ENCODE results near the gene FBXL12.
"Not testable (repeated sequence)": the region's sequence is repeated elsewhere in the genome, so short reads cannot be mapped to it uniquely, and the experiment has no call there.

Gene FBXL12

DNA sequence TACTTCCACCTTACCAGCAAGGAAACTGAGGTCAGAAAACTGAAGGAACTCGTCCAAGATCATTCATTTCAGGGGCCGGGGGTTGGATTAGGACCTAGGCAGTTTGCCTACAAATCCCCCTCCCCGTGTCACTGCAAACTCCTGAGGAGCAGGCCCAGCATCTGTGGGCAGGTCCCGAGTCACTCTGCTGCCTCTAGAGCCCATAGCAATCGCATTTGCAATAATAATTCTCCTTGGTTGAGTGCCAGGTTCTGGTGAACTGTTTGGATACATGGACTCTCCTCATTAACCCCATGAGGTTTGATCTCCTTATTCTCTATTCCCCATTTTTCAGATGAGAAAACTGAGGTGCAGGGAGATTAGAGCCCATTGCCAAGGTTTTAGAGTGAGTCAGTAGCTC lies 17.1 kb upstream of the FBXL12 start:
- FAIRE-seq, result no peak

DNA sequence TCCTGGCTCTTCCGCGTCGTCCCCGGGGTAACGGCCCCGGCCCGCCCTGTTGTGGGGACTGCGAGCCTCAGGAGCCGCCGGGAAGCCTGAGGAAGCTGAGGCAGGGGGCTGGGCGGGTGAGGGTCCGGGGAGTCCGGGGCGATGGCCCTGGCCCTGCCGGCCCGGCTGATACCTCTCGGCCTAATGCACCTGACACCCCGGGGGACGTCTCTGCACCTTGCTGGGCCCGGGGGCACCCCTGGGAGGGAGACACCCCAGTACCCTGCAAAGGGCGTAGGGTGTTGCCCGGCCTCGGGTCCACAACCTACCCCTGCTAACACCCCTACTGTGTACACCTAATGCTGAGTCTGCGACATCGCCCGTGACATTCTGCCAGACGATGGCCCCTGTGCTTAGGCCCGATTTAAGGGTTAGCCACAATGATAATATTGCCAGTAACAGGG lies 16.6 kb upstream of the FBXL12 start:
- no peak for FAIRE-seq

DNA sequence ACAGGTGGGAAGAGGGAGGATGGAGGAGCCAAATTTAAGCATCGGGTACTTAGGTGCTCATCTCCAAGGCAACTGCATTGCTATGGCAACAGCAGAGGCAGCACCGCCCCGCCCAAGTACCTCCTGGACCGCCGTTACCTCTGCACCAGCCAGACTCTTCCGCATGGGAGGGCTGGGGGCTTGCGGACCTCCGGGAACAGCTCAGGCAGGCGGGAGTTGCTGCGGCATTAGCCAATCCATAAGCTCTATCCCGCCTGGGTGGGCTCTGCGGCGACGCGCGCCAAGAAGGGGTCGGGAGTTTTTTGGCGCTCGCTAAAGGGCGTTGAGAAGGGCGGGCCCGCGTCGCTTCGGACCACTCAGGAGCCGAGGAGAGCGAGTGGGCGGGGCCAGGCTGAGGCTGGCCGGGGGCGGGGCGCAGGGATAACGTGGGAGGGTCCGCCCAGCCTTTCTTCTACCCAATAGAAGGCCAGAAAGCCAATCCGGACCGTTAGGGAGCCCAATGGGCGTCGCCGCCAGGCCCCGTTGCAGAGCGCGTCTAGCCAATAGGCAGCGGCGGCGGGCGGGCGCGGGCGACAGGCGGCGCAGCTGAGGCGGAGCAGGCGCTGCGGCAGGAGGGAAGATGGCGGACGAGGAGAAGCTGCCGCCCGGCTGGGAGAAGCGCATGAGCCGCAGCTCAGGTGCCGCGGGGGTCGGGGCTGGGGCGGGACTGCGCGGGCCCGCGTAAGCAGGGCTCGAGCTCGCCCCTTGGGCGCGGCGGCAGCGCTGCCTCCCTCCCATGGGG lies 16.0 kb upstream of the FBXL12 start, which contains the start of gene PIN1:
Gene PIN1, plus strand, starts transcription at position 593 of the 781 bp plus-strand sequence. Its CDS starts 27 bp downstream, at position 620.
- FAIRE-seq, result peak; percentile 51

DNA sequence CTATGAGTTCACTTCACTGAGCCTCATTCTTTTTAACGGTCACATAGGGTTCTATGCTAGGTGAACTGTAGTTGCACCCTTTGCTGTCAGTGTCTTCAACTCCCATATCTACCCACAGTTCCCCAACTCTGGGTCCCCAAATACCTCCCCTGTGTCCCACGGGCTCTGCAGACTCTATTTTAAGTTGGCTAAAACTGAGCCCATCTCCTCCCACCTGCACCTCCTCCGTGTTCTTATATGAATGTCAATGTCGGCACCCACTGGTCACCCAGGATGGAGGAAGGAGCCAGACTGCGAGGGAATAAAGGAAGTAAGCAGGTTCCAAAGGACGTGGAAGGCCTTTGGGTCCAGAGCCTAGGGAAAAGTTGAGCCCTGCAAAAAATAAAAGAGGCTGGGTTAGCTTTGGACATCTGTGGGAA lies 15.4 kb upstream of the FBXL12 start:
- no peak for FAIRE-seq

DNA sequence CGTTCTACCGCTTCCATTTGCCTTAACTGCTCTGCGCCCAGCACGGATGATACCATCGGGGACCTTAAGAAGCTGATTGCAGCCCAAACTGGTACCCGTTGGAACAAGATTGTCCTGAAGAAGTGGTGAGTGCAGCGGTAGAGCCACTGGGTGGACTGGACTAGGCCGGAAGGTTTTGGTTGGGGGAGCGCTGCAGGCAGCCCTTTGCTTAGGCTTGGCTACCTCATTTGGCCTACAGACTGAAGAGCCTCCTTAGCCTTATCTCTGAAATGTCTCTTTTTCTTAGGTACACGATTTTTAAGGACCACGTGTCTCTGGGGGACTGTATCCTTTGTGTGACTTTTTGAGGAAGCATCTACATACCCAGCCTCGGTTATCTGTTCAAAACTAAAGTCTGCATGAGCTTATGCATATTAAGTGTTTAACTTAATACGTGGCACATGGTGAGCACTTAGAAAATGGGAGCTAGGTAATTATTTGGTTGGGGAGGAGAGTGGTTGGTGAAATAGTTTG lies 9.7 kb upstream of the FBXL12 start:
- no peak for FAIRE-seq

DNA sequence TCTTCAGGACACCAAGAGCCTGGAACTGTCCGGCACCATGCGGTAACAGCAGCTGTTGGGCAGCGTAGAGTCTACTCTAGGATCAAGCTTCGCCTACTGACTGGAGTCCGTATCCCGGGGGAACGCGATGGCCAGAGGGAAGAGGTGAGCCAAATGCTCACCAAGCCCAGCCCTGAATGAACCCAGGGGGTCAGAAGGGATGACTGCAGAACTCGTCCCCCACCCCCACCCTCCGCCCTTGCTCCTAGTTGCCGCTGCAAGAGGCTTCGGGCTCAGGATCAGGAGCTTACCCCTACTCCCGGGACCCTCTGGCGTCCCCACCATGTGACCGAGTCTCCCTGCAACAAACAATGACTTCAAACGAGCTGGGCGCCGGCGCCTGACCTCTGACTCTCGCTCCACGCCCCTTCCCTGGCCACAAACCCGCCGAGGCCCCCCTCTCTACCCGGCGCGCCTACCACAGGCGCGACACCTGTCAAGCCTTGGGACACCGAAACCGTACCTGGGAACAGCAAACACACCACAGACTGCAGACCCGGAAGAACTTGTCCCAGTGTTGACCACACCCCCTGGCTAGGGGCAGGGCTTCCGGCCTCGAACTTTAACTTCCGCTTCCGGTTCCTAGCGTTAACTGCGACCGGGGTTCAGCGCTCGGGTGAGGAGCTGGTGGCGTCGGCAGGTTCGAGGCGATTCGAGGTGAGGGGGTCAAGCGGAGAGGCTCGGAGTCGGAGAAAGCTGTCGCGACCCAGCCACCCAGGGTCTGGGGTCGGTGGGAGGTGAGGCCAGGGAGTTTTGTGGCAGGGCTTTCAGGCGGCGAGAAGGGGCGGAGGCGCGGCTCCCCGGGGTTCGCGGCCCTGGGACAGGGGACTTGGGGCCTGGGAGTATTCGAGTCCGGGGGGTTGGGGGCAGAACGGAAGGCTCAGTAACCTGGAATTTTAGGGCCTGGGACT lies 8.7 kb upstream of the FBXL12 start, which contains the start of gene UBL5:
Gene UBL5, plus strand, starts transcription at position 630 of the 950 bp plus-strand sequence. CDS start 420 bp downstream, outside the sequence.
- FAIRE-seq, result peak; percentile 94

DNA sequence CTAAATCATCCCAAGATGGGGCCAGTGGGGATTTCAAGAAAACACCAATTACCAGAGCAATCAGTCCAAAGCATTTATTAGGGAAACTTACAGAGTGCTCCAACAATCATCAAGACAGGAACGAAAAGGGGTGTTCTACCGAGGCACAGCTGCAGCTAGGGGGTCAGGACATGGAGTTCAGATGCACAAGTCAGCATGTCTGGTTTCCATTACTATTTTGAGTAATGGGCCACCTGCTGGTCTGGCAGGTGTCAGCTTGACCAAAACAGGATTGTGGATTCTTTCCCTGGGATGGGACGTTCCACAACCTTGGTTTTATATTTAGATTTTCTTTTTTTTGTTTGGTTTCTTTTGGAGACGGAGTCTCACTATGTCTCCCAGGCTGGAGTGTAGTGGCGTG lies 4.9 kb upstream of the FBXL12 start:
- FAIRE-seq, result no peak

DNA sequence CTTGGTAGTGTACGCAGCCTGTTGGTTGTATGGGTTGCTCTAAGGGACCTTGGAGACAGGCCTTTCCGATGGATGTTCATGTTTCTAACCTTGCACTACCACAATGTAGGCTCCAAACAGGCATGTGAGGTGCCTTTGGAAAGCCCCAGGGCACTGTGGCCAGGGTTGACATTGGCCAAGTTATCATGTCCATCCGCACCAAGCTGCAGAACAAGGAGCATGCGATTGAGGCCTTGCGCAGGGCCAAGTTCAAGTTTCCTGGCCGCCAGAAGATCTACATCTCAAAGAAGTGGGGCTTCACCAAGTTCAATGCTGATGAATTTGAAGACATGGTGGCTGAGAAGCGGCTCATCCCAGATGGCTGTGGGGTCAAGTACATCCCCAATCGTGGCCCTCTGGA lies 1.2 kb upstream of the FBXL12 start:
- FAIRE-seq, result not testable (repeated sequence)

DNA sequence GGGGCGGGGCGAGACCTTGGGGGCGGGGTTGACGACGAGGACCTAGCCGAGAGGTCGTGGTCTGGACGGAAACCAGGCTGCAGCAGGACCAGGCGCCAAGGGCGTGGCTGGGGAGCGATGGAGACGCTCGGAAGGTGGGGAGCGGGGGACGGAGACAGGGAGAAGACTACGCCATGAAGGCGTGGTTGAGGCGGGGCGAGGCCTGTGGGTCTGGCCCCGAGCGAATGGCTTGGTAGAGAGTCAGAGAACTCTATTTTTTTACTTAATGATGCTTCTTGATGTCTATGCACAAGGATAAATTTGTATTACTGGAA lies 674 bp upstream of the FBXL12 start:
- no peak for FAIRE-seq

DNA sequence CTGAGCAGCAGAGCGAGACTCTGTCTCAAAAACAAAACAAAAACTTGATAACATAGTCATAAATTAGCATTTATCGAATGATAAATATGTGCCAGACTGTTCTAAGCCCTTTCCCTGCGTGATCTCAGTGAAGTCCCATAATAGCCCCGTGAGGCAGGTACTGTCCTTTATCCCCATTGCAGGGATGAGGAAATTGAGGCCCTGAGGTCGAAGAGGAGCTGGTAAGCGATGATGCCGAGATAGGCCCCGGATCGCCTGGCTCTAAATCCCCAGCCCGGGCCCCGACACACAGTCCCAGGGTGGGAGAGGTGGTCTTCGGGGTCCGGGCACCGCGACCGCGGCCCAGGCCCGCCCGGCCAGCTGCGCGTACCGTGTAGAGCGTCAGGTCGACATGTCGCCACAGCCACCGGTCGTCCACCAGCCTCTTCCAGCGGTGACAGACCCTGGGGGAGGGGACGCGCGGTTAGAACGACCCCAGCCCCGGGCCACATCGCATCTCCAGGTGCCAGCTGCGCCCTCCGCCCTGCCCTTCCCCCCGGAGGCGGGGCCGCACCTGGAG lies 625 bp downstream of the FBXL12 start:
- FAIRE-seq, result no peak

DNA sequence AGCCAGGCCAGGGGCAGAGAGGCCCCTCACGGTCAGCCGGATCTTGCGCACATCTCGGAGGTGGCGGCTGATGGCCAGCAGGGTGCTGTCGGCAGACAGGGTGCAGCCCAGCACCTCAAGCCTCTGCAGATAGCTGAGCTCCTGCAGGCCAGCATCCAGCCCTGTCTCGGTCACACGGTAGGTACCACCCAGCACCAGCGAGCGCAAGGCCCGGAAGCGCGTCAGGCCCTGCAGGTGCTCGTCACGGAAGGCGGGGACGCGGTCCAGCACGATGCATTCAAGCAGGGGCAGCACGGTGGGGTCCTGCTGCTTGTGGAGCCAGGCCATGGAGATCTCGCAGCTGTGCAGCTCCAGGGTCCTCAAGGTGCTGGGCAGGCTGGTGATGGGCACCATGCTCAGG lies 7.7 kb downstream of the FBXL12 start:
- FAIRE-seq, result no peak

DNA sequence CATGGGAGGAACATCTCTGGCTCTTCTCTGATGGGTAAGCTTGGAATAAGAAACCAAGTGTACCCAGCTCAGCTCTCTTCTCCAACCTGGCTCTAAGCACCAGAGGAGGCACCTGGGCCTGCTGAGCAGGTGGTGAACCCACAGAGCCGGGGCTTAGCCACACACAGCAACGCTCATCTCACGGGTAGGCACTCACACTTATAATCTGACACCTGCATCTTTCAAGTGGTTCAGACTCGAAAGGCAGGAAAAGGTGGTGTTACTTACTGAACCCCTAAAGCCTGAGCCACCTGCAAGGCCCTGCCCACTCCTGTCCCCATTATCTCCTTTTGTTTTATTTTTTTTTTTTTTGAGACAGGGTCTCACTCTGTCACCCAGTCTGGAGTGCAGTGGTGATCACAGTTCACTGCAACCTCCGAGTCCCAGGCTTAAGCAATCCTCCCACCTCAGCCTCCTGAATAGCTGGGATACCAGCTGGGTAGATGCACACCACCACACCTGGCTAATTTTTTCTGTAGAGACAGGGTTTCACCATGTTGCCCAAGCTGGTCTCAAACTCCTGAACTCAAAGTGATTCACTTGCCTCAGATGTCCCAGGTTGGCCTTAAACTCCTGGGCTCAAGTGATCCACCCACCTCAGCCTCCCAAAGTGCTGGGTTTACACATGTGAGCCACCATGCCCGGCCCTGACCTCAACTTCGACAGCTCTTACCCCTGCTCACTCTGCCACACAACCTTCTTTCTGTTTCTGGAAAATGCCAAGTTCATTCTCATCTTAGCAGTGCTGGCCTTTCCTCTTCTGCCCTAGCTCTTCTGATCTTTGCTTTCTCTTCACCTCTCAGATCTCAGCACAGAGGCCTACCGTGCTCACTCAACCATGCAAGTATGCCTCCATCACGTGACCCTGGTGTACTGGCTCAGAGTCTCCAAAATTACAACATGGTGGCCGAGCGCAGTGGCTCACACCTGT lies 9.7 kb downstream of the FBXL12 start:
- FAIRE-seq, result no peak

DNA sequence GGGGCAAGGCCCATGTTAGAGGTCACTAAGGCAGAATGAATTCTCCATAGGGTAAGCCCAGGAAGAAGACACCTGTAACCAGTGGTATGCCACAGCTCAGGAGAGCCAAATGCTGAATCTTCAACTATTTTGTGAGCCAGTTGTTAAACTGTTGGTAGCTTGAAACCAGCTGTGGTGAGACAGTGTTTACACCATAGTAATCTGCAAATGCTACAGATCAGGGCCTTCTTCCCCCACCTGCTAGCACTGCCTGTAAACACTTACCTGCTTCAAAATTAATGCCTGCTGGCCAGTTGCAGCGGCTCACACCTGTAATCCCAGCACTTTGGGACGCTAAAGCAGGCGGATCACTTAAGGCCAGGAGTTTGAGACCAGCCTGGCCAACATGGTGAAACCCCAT lies 12.1 kb downstream of the FBXL12 start:
- no peak for FAIRE-seq

DNA sequence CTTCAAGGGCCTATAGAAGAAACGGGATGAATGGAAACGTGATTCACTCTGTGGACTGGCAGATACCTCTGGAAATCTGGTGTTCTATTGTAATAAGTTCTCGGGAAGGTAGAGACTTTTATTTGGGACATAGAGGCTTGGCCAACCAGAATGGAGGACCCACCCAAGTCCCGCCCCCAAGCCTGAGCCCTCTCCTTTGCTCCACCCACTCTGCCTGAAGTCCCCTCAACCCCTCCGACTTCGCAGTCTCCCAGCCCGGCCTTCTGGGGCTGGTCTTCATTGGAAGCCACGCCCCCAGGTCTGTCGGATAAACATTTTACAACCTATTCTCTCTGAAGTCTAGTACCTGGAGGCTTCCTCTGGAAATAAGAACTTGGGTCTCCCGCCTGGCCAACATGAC lies 16.9 kb downstream of the FBXL12 start:
- FAIRE-seq, result no peak

DNA sequence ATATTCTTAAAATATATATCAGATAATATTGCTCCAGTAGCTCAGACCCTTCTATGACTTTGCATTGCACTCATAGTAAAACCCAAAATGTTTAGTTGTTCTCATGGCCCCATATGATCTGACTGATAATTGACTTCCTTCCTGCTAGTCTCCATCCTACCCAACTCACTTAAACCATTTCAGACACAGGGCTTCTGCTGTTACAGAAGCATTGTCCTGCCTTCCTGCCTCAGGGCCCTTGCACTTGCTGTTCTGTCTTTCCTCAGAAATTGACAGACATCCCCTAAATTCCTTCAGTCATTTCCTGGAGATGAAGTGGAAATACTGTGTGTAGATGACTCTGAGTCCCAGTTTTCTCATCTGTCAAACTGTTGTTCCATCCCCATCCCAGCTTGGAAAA lies 19.7 kb downstream of the FBXL12 start:
- FAIRE-seq, result no peak

DNA sequence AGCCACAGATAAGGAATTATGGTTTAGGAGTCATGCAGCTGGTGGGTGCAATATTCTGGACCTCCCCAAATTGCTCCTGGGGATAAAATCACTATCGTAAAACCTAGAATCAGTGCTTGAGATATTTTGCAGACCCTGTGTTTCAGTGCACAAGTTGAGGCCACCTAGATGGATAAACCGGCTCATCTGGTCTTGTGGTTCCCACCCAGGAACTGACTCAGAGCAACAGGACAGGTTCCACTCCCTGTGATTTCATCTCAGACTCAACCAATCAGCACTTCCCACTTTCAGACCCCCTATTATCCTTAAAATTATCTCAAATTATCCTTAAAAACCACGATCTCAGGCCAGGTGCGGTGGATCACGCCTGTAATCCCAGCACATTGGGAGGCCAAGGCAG lies 21.0 kb downstream of the FBXL12 start:
- FAIRE-seq, result no peak

DNA sequence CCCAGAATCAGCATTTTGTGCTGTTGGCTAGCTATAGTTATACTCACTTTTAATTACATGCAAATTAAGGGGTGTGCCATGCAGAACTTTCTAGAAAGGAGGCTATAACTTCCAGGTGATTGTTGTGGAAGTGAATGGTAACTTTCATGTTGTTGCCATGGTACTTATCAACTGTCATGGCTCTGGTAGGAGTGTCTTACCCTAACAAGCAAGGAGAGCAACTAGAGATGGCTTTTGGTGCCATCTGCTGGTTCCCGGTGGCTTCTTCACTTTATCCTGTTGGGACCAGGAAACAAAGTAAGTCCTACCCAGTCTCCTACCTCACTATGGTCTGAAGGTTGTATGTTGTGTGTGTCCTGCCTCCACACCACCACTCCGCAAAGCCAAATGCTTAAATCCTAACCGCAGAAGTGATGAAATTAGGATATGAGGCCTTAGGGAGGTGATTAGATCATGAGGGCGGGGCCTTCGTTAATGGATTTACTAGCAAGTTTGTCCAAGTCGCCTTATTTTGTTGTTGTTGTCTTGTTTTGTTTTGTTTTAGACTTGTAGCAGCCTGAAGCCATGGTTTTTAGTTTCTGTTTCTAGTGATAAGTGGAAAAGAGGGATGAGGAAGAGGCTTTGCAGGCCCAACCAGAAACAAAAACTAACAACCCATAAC lies 22.6 kb downstream of the FBXL12 start:
- FAIRE-seq, result peak; percentile 99

DNA sequence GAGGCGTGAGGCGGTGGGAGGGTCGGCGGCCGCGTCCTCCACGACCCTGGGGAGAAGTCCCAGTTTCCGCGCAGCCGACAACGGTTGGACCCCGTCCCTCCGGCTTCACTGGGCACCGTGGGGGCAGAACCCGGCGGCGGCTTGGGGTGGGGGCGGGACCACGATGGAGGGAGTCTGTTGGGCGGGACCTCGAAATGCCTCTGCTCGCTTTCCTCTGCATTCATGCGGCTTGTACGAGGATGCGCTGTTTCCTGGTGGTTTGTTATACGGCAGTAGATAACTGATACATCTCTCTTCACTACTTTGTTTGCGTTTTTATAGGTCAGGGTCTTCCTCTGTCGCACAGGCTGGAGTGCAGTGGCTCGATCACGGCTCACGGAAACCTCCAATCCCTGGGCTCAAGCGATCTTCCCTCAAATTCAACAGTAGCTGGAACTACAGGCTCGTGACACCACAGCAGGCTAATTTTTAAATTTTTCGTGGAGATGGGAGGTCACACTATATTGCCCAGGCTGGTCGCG lies 25.7 kb downstream of the FBXL12 start:
- no peak for FAIRE-seq

DNA sequence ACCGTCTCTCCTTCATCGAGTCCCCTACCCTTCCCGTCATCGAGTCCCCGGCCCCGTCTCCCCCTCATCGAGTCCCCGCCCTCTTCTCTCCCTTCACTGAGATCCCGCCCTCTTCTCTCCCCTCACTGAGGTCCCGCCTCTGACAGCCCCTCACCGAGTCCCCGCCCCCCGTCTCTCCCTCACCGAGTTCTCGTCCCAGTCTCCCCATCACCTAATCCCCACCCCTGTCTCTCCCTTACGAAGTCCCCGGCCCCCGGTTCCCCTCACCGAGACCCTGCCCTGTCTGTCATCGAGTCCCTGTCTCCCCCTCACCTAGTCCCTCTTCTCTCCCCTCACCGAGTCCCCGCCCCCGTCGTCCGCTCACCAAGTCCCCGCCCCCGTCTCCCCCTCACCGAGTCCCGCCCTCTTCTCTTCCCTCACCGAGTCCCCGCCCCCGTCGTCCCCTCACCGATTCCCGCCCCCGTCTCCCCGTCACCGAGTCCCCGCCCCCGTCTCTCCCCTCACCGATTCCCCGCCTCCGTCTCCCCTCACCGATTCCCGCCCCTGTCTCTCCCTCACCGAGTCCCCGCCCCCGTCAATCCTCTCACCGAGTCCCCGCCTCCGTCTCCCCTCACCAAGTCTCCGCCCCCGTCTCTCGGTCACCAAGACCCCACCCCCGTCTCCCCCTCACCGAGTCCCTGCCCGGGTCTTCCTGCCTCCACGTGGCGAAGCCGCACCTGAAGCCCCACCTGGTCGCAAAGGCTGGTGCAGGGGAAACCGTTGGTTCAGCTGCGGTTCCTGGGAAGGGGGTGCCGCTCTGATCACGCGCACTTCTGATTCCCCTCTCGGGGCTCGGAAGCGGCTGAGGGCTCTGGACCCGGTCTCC lies 26.4 kb downstream of the FBXL12 start:
- no peak for FAIRE-seq

DNA sequence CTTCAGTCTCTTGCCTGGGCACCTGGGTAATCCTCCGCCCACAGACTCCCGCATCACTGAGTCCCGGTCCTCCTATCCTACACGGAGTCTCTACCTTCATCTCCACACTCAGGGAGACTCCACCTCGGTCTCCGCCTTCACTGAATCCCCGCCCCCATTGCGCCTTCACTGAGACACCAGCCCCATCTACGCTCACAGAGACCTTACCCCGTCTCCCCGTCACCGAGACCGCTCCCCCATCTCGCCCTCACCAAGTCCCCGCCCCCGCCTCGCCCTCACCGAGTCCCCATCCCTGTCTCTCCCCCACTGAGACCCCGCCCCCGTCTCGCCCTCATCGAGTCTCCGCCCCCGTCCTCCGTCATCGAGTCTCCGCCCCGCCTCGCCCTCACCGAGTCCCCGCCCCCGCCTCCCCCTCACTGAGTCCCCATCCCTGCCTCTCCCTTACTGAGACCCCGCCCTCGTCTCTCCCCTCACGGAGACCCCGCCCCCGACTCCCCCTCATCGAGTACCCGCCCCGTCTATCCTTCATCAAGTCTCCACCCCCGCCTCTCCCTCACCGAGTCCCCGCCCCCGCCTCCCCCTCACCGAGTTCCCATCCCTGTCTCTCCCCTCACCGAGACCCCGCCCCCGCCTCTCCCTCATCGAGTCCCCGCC lies 27.2 kb downstream of the FBXL12 start:
- FAIRE-seq, result no peak

Measured in islet of Langerhans (tissue), 1 donor.